PC-3 (cell line): ENCODE results near the gene DNAH9. TPM values are rescaled to one million over a fixed set of nuclear protein-coding genes. Genes with fewer than 3 reads are reported as not detected.

Experiments used
- ATAC-seq: fragments of 200-7000 bp; cut with Tn5 transposase; 2 replicates; pipeline ENCODE4 v1.9.1; 2020; ENCODE audit warnings: mild to moderate bottlenecking, moderate library complexity
- BruUV-seq: library from RNA; stranded (reverse); fragments of 400-500 nt; replicated peaks from 2 replicates; lab custom pipeline; 2021; lab: Mats Ljungman, UMichigan
- CTCF ChIA-PET: fragments of 300-600 bp; sonication (Branson Sonifier 250); formaldehyde crosslinking; loops from one replicate; lab custom pipeline; 2022; ENCODE audit warnings: antibody characterized with exemption; lab: Charles Lee
- POLR2A ChIA-PET: fragments of 300-600 bp; sonication (Branson Sonifier 250); formaldehyde crosslinking; loops from one replicate; lab custom pipeline; 2022; ENCODE audit warnings: antibody characterized with exemption; ENCODE audit not compliant: unreplicated experiment; lab: Charles Lee
- DNase-seq: peaks from one replicate; pipeline ENCODE4 v3.0.0-alpha.2; 2015
- H2AFZ ChIP-seq: fragments of 300-600 bp; sonication (generic); 2 replicates; pipeline ENCODE4 v1.6.0; 2016; ENCODE audit warnings: antibody characterized with exemption, low read length
- H3F3A ChIP-seq: fragments of 300-600 bp; sonication (generic); one replicate; pipeline ENCODE4 v1.6.0; 2017; ENCODE audit warnings: antibody characterized with exemption, low read length, control low read depth, mild to moderate bottlenecking; ENCODE audit not compliant: unreplicated experiment
- H3K27ac ChIP-seq: fragments of 300-600 bp; sonication (generic); 2 replicates; pipeline ENCODE4 v1.5.1; 2016; ENCODE audit warnings: mild to moderate bottlenecking, low read length
- H3K27me3 ChIP-seq: fragments of 300-600 bp; sonication (generic); 2 replicates; pipeline ENCODE4 v1.6.1; 2016; ENCODE audit warnings: low read length, mixed read lengths
- H3K36me3 ChIP-seq: fragments of 300-600 bp; sonication (generic); 2 replicates; pipeline ENCODE4 v1.6.1; 2016; ENCODE audit warnings: low read depth, mixed run types, low read length, mixed read lengths
- H3K4me1 ChIP-seq: fragments of 300-600 bp; sonication (generic); 2 replicates; pipeline ENCODE4 v1.5.1; 2016; ENCODE audit warnings: low read length; ENCODE audit not compliant: insufficient read depth
- H3K4me2 ChIP-seq: fragments of 300-600 bp; sonication (generic); 2 replicates; pipeline ENCODE4 v1.6.0; 2016; ENCODE audit warnings: low read length
- H3K4me3 ChIP-seq: fragments of 300-600 bp; sonication (generic); 2 replicates; pipeline ENCODE4 v1.5.1; 2016; ENCODE audit warnings: mild to moderate bottlenecking, low read length, mixed read lengths
- H3K79me2 ChIP-seq: fragments of 300-600 bp; sonication (generic); 2 replicates; pipeline ENCODE4 v1.6.1; 2017; ENCODE audit warnings: low read length, mixed read lengths
- H3K9ac ChIP-seq: fragments of 300-600 bp; sonication (generic); 2 replicates; pipeline ENCODE4 v1.6.0; 2016; ENCODE audit warnings: mild to moderate bottlenecking, low read length
- H3K9me2 ChIP-seq: fragments of 300-600 bp; sonication (generic); replicated peaks from 2 replicates; pipeline ENCODE4 v1.6.1; 2016; ENCODE audit warnings: mixed run types, low read length, mixed read lengths
- H3K9me3 ChIP-seq: fragments of 300-600 bp; sonication (generic); 2 replicates; pipeline ENCODE4 v1.6.1; 2016; ENCODE audit warnings: low read length, mixed read lengths
- H4K20me1 ChIP-seq: fragments of 300-600 bp; sonication (generic); 2 replicates; pipeline ENCODE4 v1.6.1; 2016; ENCODE audit warnings: low read length, mixed read lengths
- CTCF ChIP-seq: fragments of 300-600 bp; sonication (generic); conservative IDR thresholded peaks from 2 replicates; pipeline ENCODE4 v1.5.1; 2017; ENCODE audit warnings: antibody characterized with exemption, low read depth, mild to moderate bottlenecking, low read length
- EZH2 ChIP-seq: fragments of 300-600 bp; sonication (generic); IDR thresholded peaks from one replicate; pipeline ENCODE4 v1.6.1; 2017; ENCODE audit warnings: antibody characterized with exemption, mild to moderate bottlenecking, low read length; ENCODE audit not compliant: unreplicated experiment
- EZH2phosphoT487 ChIP-seq: fragments of 300-600 bp; sonication (generic); IDR thresholded peaks from 2 replicates; pipeline ENCODE4 v1.6.1; 2018; ENCODE audit warnings: mild to moderate bottlenecking, antibody characterized with exemption, low read length, borderline replicate concordance
- intact Hi-C: fragments of 100-400 bp; cut with micrococcal nuclease; formaldehyde crosslinking; loops from 2 replicates; pipeline ENCODE4 v1.9.0; 2023
- total RNA-seq: library from RNA; depleted of rRNA; stranded (reverse); fragments of >200 nt; gene quantifications from 2 replicates; pipeline ENCODE4 v1.2.3, GENCODE V29; 2014

DNAH9 gene
- total RNA-seq, 1 experiment from 2014 or later: 0.11 TPM

- Histone ChIP-seq H3K27me3 (no peaks in the 10 kb centered on the region), H3K4me1 (no peaks in the 10 kb centered on the region), H3K79me2 (no peaks in the 10 kb centered on the region), H2AFZ (no peak overlapping the region), H4K20me1 (no peaks in the 10 kb centered on the region), H3K36me3 (no peaks in the 10 kb centered on the region; the same call in 1 of the 2 replicates), H3F3A (no peaks in the 10 kb centered on the region), H3K9me2 (no peaks in the 10 kb centered on the region), H3K9ac (no peak overlapping the region), H3K27ac (no peak overlapping the region), H3K9me3 (no peaks in the 10 kb centered on the region), H3K4me3 (no peak overlapping the region), H3K4me2 (no peak overlapping the region)
- no peak for TF ChIP-seq EZH2
- no peak for TF ChIP-seq CTCF
- TF ChIP-seq EZH2phosphoT487: no peak
- intact Hi-C loops: no loop called here
- no peak for ATAC-seq
- no TSS peak for BruUV-seq
- ChIA-PET CTCF (interaction anchor here (0.6 kb wide), 1 partner anchor 81 kb away, joined by 3 read pairs; no protein-coding TSS in a partner anchor), POLR2A (no interaction called here)
- DNase-seq: no peak
Observed at GRCh38 chr17:11990363-11990983, 392.2 kb downstream of the DNAH9 start.

GRCh38 chr17:11991461-11991860 is 393.2 kb downstream of the DNAH9 start:
- H2AFZ ChIP-seq: no peak overlapping the region
- no peak overlapping the region for H3K9ac ChIP-seq
- DNase-seq (no peak), ATAC-seq (no peak)
- no peaks in the 10 kb centered on the region for H3F3A ChIP-seq
- TF ChIP-seq EZH2phosphoT487 (no peak), EZH2 (no peak), CTCF (no peak)
- ChIA-PET POLR2A (no interaction called here), CTCF (no interaction called here)
- no peaks in the 10 kb centered on the region; the same call in 1 of the 2 replicates for H3K36me3 ChIP-seq
- H3K4me1 ChIP-seq: peaks cover 7% of the 10 kb centered on the region
- intact Hi-C loops: no loop called here
- no peaks in the 10 kb centered on the region for H3K9me3 ChIP-seq
- H3K79me2 ChIP-seq: peaks cover 7% of the 10 kb centered on the region; the same call in 1 of the 2 replicates
- H3K4me2 ChIP-seq: no peak overlapping the region
- no peak overlapping the region for H3K27ac ChIP-seq
- no peaks in the 10 kb centered on the region for H3K27me3 ChIP-seq
- H3K4me3 ChIP-seq: no peak overlapping the region
- H3K9me2 ChIP-seq: no peaks in the 10 kb centered on the region
- no TSS peak for BruUV-seq
- H4K20me1 ChIP-seq: no peaks in the 10 kb centered on the region

- CTCF ChIA-PET: interaction anchor here (0.5 to 0.6 kb wide), 3 partner anchors 24 to 1174 kb away, joined by 3 to 4 read pairs (median 3); partner anchors contain the start of gene MAP2K4
- BruUV-seq: TSS peak; percentile 68
Observed at GRCh38 chr17:11996722-11997146, 398.5 kb downstream of the DNAH9 start.

More at GRCh38 chr17:11996722-11997146, 398.5 kb downstream of the DNAH9 start:
- H3K9me2 ChIP-seq: no peaks in the 10 kb centered on the region
- intact Hi-C loops: loop anchor here (5.0 kb wide), 1 partner anchor 46 kb away; no protein-coding TSS in a partner anchor
- peak overlapping the region; percentile 85 for H3K9ac ChIP-seq
- TF ChIP-seq EZH2 (no peak), CTCF (no peak), EZH2phosphoT487 (no peak)
- H3K36me3 ChIP-seq: no peaks in the 10 kb centered on the region; the same call in 1 of the 2 replicates
- peak overlapping the region; percentile 98 for H3K4me2 ChIP-seq
- H3K9me3 ChIP-seq: no peaks in the 10 kb centered on the region
- H3K27ac ChIP-seq: peak overlapping the region; percentile 43
- peak; percentile 31 for ATAC-seq
- POLR2A ChIA-PET: interaction anchor here (0.6 to 1.1 kb wide), 9 partner anchors 10 to 1290 kb away, joined by 3 to 23 read pairs (median 4); partner anchors contain the start of genes ELAC2 and MAP2K4
- peak; percentile 55 for DNase-seq
- H3K27me3 ChIP-seq: no peaks in the 10 kb centered on the region
- peak overlapping the region; percentile 96 for H3K4me3 ChIP-seq
- peak overlapping the region; percentile 89 for H2AFZ ChIP-seq
- H3K4me1 ChIP-seq: peaks cover 12% of the 10 kb centered on the region
- H4K20me1 ChIP-seq: no peaks in the 10 kb centered on the region
- peaks cover 7% of the 10 kb centered on the region; the same call in 1 of the 2 replicates for H3K79me2 ChIP-seq
- no peaks in the 10 kb centered on the region for H3F3A ChIP-seq
